SK-N-SH (cell line): ENCODE measurements around the gene OXSR1.

Experiments
- CHD2 ChIP-seq: fragments of 150-350 bp; IDR thresholded peaks from 2 replicates; pipeline ENCODE4 v1.6.1; 2018; ENCODE audit warnings: low read length; ENCODE audit not compliant: partially characterized antibody
- EP300 ChIP-seq, 2 experiments: IDR thresholded peaks; 2 replicates each; pipeline versions ENCODE4 v1.4.0 to v1.6.1; 2012; ENCODE audit warnings: borderline replicate concordance in 1 of 2, low read depth in 1 of 2, low read length in 1 of 2
- EZH2phosphoT487 ChIP-seq: fragments of 200-600 bp; sonication (generic); IDR thresholded peaks from 2 replicates; pipeline ENCODE4 v1.6.1; 2017; ENCODE audit warnings: low read depth, mixed run types, mild to moderate bottlenecking, antibody characterized with exemption, moderate library complexity, borderline replicate concordance
- FOXM1 ChIP-seq: IDR thresholded peaks from 2 replicates; pipeline ENCODE4 v1.4.0; 2012; ENCODE audit warnings: low read depth, mild to moderate bottlenecking
- MXI1 ChIP-seq: IDR thresholded peaks from 2 replicates; pipeline ENCODE4 v1.6.1; 2012; ENCODE audit warnings: mild to moderate bottlenecking, low read depth, low read length, improper control_type of control experiment
- POLR2AphosphoS5 ChIP-seq: IDR thresholded peaks from 2 replicates; pipeline ENCODE4 v1.6.1; 2012; ENCODE audit warnings: low read depth, low read length
- RFX5 ChIP-seq: IDR thresholded peaks from 2 replicates; pipeline ENCODE4 v1.6.1; 2012; ENCODE audit warnings: mild to moderate bottlenecking, improper control_type of control experiment, low read length
- TAF1 ChIP-seq: IDR thresholded peaks from 2 replicates; pipeline ENCODE4 v1.6.1; 2012; ENCODE audit warnings: low read depth, mild to moderate bottlenecking, low read length, moderate library complexity, borderline replicate concordance
- TF ChIP-seq, protein P1 (sequence below): IDR thresholded peaks from 2 replicates; pipeline ENCODE4 v1.4.0; 2012; ENCODE audit warnings: low read depth
- TF ChIP-seq, protein P2 (sequence below): fragments of 200-600 bp; sonication (generic); IDR thresholded peaks from 2 replicates; pipeline ENCODE4 v1.6.1; 2017; ENCODE audit warnings: antibody characterized with exemption, mild to moderate bottlenecking, moderate library complexity

DNA sequence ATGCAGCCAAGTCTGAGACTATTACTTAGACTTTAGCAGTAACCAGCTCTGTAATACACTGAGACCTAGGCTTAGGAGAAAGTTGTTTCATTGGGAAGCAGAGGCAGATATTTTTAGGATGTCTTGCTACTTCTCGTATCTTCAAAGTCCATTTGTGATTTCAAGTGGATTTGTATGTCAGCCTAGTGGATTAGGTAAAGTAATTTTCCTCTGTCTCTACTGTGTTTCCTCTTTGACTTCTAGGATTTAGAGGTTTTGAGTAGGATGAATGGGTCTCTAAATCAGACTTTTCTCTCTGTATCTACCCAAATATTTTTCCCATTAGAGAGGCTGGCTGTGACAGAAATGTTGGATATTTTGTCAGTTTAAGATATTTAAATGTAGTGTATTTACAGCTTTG, 46.8 kb downstream of the OXSR1 start:
- TF ChIP-seq POLR2AphosphoS5: no peak
- TF ChIP-seq EZH2phosphoT487: no peak
- no peak for TF ChIP-seq RFX5
- TF ChIP-seq, protein P1, sequence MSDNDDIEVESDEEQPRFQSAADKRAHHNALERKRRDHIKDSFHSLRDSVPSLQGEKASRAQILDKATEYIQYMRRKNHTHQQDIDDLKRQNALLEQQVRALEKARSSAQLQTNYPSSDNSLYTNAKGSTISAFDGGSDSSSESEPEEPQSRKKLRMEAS: no peak
- TF ChIP-seq EP300 (IDR thresholded peaks at IDR 0.05; ENCODE audit: borderline replicate concordance in 1 of 2, low read depth in 1 of 2, low read length in 1 of 2): no peak
- no peak for TF ChIP-seq MXI1
- TF ChIP-seq, protein P2, sequence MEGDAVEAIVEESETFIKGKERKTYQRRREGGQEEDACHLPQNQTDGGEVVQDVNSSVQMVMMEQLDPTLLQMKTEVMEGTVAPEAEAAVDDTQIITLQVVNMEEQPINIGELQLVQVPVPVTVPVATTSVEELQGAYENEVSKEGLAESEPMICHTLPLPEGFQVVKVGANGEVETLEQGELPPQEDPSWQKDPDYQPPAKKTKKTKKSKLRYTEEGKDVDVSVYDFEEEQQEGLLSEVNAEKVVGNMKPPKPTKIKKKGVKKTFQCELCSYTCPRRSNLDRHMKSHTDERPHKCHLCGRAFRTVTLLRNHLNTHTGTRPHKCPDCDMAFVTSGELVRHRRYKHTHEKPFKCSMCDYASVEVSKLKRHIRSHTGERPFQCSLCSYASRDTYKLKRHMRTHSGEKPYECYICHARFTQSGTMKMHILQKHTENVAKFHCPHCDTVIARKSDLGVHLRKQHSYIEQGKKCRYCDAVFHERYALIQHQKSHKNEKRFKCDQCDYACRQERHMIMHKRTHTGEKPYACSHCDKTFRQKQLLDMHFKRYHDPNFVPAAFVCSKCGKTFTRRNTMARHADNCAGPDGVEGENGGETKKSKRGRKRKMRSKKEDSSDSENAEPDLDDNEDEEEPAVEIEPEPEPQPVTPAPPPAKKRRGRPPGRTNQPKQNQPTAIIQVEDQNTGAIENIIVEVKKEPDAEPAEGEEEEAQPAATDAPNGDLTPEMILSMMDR: no peak
- TF ChIP-seq TAF1: no peak
- TF ChIP-seq CHD2: no peak
- TF ChIP-seq FOXM1: no peak
